ENCODE measurements around the gene TBC1D9.

Gene TBC1D9

DNA sequence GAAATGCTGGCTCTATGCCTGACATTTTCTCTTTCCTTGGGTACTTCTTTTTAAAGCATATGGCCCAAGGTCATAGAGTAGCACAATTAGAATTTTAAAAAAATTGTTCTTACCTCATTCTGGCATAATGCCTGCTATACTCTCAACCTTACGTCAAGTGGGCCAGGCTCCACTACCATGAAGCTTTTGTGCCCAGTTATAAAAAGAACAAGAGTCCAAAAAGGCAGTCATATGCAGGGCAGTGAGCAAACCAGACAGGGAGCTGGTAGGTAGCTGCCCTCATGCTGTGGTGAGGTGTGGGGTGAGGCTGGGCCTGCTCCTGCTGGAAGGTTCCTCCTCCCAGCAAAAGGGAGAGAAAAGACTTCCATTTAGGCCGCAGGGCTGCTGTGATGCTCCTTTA is 123.1 kb downstream of the TBC1D9 start:
- Histone ChIP-seq H3K4me1 (ENCODE audit: control insufficient read depth, low read length) (no peaks in the 10 kb centered on the region), H4K20me1 (ENCODE audit: control insufficient read depth, insufficient read depth, low read depth, low read length) (no peaks in the 10 kb centered on the region), H3K9me3 (ENCODE audit: control insufficient read depth, insufficient read depth, low read length) (no peaks in the 10 kb centered on the region), H3K4me3 (ENCODE audit: low read length) (no peak overlapping the region), H3F3A (ENCODE audit: control insufficient read depth, insufficient read depth) (no peaks in the 10 kb centered on the region), H3K27me3 (ENCODE audit: control insufficient read depth, low read length) (no peaks in the 10 kb centered on the region), H3K9me2 (replicated peaks; ENCODE audit: control insufficient read depth, low read length) (no peaks in the 10 kb centered on the region), H3K79me2 (ENCODE audit: control insufficient read depth, low read length) (no peaks in the 10 kb centered on the region), H3K4me2 (ENCODE audit: low read length) (no peak overlapping the region), H3K27ac (ENCODE audit: low read depth, low read length) (no peak overlapping the region), H3K36me3 (ENCODE audit: control insufficient read depth, low read length) (no peaks in the 10 kb centered on the region)
- TF ChIP-seq EZH2phosphoT487 (IDR thresholded peaks at IDR 0.05; ENCODE audit: borderline replicate concordance, low read length): no peak

GRCh38 chr4:140630246-140630645 is 125.9 kb downstream of the TBC1D9 start:
- no peaks in the 10 kb centered on the region for H3K9me3 ChIP-seq (ENCODE audit: control insufficient read depth, insufficient read depth, low read length)
- no peak overlapping the region for H3K4me3 ChIP-seq (ENCODE audit: low read length)
- no peaks in the 10 kb centered on the region for H4K20me1 ChIP-seq (ENCODE audit: control insufficient read depth, insufficient read depth, low read depth, low read length)
- no peak overlapping the region for H3K4me2 ChIP-seq (ENCODE audit: low read length)
- H3K9me2 ChIP-seq (replicated peaks; ENCODE audit: control insufficient read depth, low read length): no peaks in the 10 kb centered on the region
- H3K36me3 ChIP-seq (ENCODE audit: control insufficient read depth, low read length): no peaks in the 10 kb centered on the region
- no peaks in the 10 kb centered on the region for H3F3A ChIP-seq (ENCODE audit: control insufficient read depth, insufficient read depth)
- H3K4me1 ChIP-seq (ENCODE audit: control insufficient read depth, low read length): peaks cover 15% of the 10 kb centered on the region
- no peaks in the 10 kb centered on the region for H3K79me2 ChIP-seq (ENCODE audit: control insufficient read depth, low read length)
- no peak overlapping the region for H3K27ac ChIP-seq (ENCODE audit: low read depth, low read length)
- no peaks in the 10 kb centered on the region for H3K27me3 ChIP-seq (ENCODE audit: control insufficient read depth, low read length)
- TF ChIP-seq, protein P1, sequence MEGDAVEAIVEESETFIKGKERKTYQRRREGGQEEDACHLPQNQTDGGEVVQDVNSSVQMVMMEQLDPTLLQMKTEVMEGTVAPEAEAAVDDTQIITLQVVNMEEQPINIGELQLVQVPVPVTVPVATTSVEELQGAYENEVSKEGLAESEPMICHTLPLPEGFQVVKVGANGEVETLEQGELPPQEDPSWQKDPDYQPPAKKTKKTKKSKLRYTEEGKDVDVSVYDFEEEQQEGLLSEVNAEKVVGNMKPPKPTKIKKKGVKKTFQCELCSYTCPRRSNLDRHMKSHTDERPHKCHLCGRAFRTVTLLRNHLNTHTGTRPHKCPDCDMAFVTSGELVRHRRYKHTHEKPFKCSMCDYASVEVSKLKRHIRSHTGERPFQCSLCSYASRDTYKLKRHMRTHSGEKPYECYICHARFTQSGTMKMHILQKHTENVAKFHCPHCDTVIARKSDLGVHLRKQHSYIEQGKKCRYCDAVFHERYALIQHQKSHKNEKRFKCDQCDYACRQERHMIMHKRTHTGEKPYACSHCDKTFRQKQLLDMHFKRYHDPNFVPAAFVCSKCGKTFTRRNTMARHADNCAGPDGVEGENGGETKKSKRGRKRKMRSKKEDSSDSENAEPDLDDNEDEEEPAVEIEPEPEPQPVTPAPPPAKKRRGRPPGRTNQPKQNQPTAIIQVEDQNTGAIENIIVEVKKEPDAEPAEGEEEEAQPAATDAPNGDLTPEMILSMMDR (IDR thresholded peaks at IDR 0.05; ENCODE audit: low read depth, low read length, poor library complexity, severe bottlenecking): no peak
- TF ChIP-seq EZH2phosphoT487 (IDR thresholded peaks at IDR 0.05; ENCODE audit: borderline replicate concordance, low read length): no peak

DNA sequence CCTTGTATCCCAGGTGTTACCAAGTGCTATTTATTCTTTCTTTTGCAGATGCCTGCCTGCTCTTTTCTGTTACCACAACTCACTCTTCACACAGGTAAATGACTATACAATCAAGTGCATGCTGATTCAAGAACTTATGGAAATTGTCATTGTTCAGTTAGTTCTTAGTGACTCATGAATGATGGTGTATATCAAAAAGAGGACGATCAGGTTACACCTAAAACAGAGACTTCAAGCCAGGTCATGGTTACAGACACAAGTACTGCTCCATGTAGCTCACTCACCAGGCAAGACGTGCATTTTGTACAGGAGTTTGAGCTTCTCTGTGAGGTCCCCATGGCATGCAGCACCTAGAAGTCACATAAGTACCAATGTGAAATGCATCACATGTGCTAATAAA is 128.2 kb downstream of the TBC1D9 start:
- no peaks in the 10 kb centered on the region for H3K9me2 ChIP-seq (replicated peaks; ENCODE audit: control insufficient read depth, low read length)
- TF ChIP-seq EZH2phosphoT487 (IDR thresholded peaks at IDR 0.05; ENCODE audit: borderline replicate concordance, low read length): no peak
- TF ChIP-seq, protein P1 (IDR thresholded peaks at IDR 0.05; ENCODE audit: low read depth, low read length, poor library complexity, severe bottlenecking): no peak
- H3K27ac ChIP-seq (ENCODE audit: low read depth, low read length): no peak overlapping the region
- H3K36me3 ChIP-seq (ENCODE audit: control insufficient read depth, low read length): no peaks in the 10 kb centered on the region
- H3F3A ChIP-seq (ENCODE audit: control insufficient read depth, insufficient read depth): no peaks in the 10 kb centered on the region
- no peaks in the 10 kb centered on the region for H3K9me3 ChIP-seq (ENCODE audit: control insufficient read depth, insufficient read depth, low read length)
- no peaks in the 10 kb centered on the region for H4K20me1 ChIP-seq (ENCODE audit: control insufficient read depth, insufficient read depth, low read depth, low read length)
- H3K4me3 ChIP-seq (ENCODE audit: low read length): no peak overlapping the region
- no peaks in the 10 kb centered on the region for H3K27me3 ChIP-seq (ENCODE audit: control insufficient read depth, low read length)
- H3K4me2 ChIP-seq (ENCODE audit: low read length): no peak overlapping the region
- H3K79me2 ChIP-seq (ENCODE audit: control insufficient read depth, low read length): no peaks in the 10 kb centered on the region
- H3K4me1 ChIP-seq (ENCODE audit: control insufficient read depth, low read length): peaks cover 29% of the 10 kb centered on the region

GRCh38 chr4:140626661-140627376 is 129.4 kb downstream of the TBC1D9 start:
- peak overlapping the region; percentile 8; the same call in 1 of the 2 replicates for H3K4me2 ChIP-seq (ENCODE audit: low read length)
- H3K4me1 ChIP-seq (ENCODE audit: control insufficient read depth, low read length): peaks cover 41% of the 10 kb centered on the region
- H3K27me3 ChIP-seq (ENCODE audit: control insufficient read depth, low read length): no peaks in the 10 kb centered on the region

More at GRCh38 chr4:140626661-140627376, 129.4 kb downstream of the TBC1D9 start:
- Histone ChIP-seq H3K4me3 (ENCODE audit: low read length) (no peak overlapping the region), H4K20me1 (ENCODE audit: control insufficient read depth, insufficient read depth, low read depth, low read length) (no peaks in the 10 kb centered on the region), H3K9me3 (ENCODE audit: control insufficient read depth, insufficient read depth, low read length) (no peaks in the 10 kb centered on the region), H3F3A (ENCODE audit: control insufficient read depth, insufficient read depth) (no peaks in the 10 kb centered on the region), H3K79me2 (ENCODE audit: control insufficient read depth, low read length) (no peaks in the 10 kb centered on the region), H3K27ac (ENCODE audit: low read depth, low read length) (no peak overlapping the region), H3K36me3 (ENCODE audit: control insufficient read depth, low read length) (no peaks in the 10 kb centered on the region), H3K9me2 (replicated peaks; ENCODE audit: control insufficient read depth, low read length) (no peaks in the 10 kb centered on the region)
- TF ChIP-seq, protein P1 (IDR thresholded peaks at IDR 0.05; ENCODE audit: low read depth, low read length, poor library complexity, severe bottlenecking): no peak
- TF ChIP-seq EZH2phosphoT487 (IDR thresholded peaks at IDR 0.05; ENCODE audit: borderline replicate concordance, low read length): no peak

Data from DOHH2 (cell line).